Mesenteric fat pad (tissue), 1 donor: ENCODE measurements around the gene LAMA3. TPM values are rescaled to one million over a fixed set of nuclear protein-coding genes. Genes with fewer than 3 reads are reported as not detected.
"Not testable (repeated sequence)": the region's sequence is repeated elsewhere in the genome, so short reads cannot be mapped to it uniquely, and the experiment has no call there.

Source experiments
- DNase-seq: peaks from one replicate; pipeline ENCODE4 v3.0.0-alpha.2; 2020; ENCODE audit warnings: low spot score
- total RNA-seq: library from RNA; stranded (reverse); fragmentation: NEBNext Ultra II Directional; extraction: Animal tissue kit (Norgen Biotek cat#: 25700); gene quantifications from one replicate; pipeline ENCODE4 v1.2.1, GENCODE V29; 2021
- donor health status: DM: yes; HTN: yes; CAD: no.

The LAMA3 gene
- total RNA-seq, 1 donor from 2014 or later = 19.6 TPM

DNA sequence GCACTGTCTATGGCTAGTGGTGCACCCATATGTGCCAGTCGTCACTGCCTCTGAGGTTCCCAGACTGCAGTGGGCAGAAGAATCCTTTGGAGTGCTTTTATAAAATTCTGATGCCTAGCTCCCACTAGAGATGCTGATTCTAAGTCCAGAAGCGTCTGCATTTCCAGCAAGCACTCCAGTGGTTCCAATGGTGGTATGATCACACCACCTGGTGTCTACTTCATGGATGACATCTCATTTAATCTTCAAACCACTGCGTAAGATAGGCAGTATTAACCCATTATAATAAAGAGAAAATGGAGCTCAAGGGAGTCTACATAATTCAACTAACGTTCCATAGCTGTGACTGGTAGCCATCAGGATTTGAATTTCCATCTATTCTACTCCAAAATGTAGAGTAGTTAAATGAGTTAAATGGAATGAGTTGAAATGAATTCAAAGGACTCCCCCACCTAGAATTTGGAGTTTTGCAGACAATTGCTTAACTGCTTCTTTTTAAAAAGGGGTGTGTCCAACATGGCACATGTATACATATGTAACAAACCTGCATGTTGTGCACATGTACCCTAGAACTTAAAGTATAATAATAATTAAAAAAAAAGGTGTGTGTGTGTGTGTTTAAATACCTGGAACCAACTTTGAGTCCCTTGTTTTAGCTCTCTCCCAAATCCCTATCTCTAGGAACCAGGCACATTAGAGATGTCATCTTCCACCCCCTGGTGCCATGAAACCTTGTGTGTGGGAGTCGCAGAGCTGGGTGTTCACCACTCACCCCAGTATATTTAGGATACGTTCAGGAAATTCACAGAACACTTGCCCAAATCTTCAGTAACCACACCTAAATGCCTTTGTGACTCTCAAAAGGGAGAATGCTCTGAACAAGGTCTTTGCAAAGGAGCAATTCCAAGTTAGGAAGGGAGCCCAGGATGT lies 14.1 kb downstream of the LAMA3 start:
- no peak for DNase-seq

DNA sequence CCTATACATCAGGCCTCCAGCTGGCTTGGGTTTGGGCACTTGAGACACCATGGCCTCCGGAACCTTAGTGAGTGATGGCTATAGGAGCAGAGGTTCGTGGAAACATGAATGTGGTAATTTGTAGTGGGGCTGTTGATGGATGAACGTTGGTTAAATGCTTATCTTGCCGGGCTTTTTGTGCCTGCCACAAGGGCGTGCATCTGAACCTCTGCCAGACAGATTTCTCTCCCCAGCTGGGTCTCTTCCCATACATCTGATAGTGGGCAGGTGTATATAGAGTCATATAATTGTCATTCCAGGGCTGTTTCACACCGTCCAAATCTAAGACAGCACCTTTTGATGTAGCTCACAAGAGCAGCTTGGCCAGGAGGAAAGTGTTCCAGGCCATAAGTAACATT lies 14.7 kb downstream of the LAMA3 start:
- DNase-seq = no peak

DNA sequence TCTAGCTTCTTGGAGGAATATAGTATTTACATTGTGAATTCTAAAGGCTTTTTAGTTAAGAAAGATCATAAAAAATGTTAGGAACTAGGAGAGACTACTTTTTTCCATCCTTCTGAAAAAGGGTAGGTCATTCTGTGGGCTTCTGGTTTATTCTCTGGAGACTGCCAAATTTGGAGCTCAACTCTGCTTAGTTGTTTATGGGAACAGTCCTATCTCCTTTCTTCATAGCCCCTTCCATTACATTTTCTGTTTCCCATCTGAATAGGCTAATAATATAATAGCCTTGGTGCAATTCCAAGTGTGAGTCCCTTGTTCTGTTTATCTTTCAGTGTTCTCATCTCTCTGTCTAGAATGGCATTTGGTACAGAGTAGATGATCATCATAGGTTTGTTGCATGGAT lies 15.6 kb downstream of the LAMA3 start:
- DNase-seq = no peak

DNA sequence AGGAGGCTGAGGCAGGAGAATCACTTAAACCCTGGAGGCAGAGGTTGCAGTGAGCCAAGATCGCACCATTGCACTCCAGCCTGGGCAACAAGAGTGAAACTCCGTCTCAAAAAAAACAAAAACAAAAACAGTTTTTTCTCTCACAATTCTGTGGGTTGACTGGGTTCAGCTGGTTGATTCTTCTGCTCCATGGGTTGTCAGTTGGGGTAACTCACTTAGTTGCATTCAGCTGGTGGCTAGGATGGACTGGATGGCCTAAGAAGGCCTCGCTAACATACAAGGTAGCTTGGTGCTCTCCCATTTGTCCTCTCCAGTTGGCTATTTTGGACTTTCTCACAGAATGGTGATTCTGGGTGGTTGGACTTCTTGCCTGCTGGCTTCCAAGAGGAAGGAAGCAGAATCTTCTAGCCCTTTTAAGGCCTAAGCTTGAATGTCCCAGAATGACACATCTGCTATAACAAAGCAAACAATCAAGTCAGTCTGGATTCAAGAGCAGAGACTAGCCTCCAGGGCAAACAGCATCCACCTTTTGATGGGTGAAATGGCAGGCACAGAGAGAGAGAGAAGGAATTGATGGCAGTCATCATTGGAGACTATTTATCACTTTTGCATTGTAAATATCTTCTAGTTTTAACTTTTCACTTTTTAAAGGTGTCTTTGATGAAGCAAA lies 17.9 kb downstream of the LAMA3 start:
- no peak for DNase-seq

- DNase-seq = no peak
Measured at GRCh38 chr18:23710068-23710527, 20.8 kb downstream of the LAMA3 start.

- no peak for DNase-seq
Measured at GRCh38 chr18:23710946-23711345, 21.7 kb downstream of the LAMA3 start.

DNA sequence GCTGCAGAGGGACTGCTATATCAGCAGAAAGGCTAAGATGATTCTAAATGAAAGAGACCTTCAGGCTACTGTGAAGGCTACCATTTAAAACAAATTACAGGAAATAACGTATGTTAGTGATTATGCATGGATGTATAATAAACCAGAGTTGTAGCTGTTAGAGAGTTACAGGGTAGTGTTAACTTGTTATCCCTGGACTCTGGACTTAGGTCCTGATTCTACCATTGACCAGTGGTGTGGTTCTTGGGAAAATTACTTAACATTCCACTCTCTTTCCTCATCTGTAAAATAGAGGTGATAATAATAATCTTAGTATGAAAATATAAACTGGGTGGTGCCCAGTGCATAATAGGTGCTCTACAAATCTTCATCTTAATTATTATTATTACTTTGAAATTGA lies 22.2 kb downstream of the LAMA3 start:
- DNase-seq = no peak

- DNase-seq = no peak
Measured at GRCh38 chr18:23712445-23712844, 23.2 kb downstream of the LAMA3 start.

DNA sequence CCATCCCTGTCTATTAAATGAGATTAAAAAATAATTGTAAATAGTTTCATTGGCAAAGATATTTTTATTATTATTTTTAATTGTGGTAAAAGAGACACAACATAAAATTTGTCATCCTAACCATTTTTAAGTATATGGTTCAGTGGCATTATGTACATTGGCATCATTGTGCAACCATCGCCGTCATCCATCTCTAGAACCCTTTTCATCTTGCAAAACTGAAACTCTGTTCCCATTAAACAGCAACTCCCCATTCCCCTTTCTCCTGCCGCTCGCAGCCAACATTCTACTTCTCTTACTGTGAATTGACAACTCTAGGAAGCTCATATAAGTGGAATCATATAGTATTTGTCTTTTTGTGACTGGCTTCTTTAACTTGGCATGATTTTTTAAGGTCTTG lies 25.3 kb downstream of the LAMA3 start:
- no peak for DNase-seq

DNA sequence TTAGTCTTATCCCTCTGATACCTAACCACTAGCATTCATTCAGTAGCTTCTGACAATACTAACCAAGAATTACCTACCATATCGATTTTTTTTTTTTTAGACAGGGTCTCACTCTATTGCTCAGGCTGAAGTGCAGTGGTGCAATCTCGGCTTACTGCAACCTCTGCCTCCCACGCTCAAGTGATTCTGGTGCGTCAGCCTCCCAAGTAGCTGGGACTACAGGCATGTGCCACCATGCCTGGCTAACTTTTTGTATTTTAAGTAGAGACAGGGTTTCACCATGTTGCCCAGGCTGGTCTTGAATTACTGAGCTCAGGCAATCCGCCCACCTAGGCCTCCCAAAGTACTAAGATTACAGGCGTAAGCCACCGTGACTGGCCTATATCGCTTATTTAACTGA lies 26.8 kb downstream of the LAMA3 start:
- DNase-seq = not testable (repeated sequence)

- DNase-seq = no peak
Measured at GRCh38 chr18:23716516-23716915, 27.3 kb downstream of the LAMA3 start.

GRCh38 chr18:23716966-23717365 lies 27.7 kb downstream of the LAMA3 start:
- no peak for DNase-seq

- no peak for DNase-seq
Measured at GRCh38 chr18:23718243-23718720, 29.0 kb downstream of the LAMA3 start.

- DNase-seq = no peak
Measured at GRCh38 chr18:23718731-23719130, 29.5 kb downstream of the LAMA3 start.

DNA sequence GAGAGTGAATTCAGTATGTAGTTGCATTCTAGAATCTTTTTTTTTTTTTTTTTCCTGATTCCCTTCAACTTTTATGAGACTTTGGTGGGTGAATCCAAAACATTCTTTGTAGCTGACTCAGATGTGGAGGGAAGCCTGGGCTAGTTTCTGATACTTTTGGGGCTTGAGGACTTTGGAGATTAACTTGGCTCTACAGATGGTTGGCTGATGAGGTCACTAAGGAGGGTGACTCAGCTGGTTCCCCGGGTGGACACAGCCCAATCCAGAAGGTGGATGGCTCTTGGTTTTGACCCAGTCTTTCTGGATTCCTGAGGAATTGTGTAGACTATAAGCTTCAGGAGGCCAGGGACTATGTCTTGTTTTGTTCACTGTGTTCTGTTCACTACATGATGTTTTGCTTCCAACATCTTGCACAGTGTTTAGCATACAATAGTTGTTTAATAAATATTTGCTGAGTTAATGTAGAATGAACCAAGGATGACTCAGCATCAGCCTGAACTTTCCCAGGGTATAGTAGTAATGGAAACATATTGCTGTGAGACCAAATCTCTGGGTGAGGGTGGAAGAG lies 30.5 kb downstream of the LAMA3 start:
- no peak for DNase-seq

GRCh38 chr18:23721696-23722480 lies 32.6 kb downstream of the LAMA3 start:
- no peak for DNase-seq

DNA sequence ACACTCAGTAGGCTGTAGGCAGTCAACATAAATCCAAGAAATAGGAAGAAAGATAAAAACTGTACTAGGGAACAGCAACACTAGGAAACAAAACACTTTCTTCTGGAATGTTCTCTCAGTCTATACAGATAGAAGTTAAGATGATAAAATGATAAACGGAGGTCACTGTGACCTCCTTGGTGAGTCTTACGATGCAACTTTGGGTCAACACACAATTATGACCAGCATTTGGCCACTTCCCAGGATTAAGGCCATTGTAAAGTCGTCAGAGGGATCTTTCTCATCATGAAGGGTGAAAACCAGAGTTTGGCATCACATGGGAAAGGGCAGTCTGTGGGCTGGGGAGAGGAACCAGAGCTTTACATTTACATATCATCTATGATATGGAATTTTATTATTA lies 33.4 kb downstream of the LAMA3 start:
- no peak for DNase-seq

- no peak for DNase-seq
Measured at GRCh38 chr18:23723121-23723520, 33.9 kb downstream of the LAMA3 start.

DNA sequence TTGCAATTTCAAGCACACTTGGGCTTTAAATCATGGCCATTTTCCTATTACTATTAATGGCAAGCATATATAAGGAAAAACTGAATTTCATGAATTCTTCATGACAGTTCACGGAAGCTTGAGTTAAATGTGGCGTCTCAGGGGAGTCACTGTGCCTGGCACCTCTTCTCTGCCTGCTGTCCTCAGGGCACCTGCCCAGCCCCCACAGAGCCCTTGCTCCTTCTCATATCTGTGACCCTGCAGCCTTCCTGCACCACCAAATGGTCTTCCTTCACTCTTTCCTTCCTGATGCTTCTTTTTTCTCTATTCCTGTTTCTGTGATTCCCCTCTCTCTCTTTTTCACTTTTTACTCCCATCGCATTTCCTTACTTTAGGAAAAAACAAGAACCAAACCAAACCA lies 35.4 kb downstream of the LAMA3 start:
- DNase-seq = no peak

DNA sequence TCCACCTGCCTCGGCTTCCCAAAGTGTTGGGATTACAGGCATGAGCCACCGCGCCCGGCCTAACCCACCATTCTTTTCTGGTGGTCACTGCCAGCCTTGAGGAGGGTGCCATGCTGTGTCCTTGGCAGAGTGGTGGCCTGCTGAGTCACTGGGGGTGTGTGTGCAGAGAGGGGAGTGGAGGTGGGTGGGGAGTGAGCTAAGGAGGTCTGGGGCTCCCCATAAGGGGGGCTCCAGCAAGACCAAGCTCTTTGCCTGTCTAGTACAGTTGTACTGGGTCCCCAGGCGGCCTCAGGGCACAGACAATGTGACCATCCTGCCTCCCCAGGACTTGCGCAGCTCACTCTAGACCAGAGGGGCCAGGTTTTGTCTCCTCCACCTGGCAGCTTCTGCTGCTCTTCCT lies 36.1 kb downstream of the LAMA3 start:
- DNase-seq = no peak
